ENCODE measurements around the gene PRSS36. TPM values are rescaled to one million over a fixed set of nuclear protein-coding genes. Genes with fewer than 3 reads are reported as not detected.
"Not testable (repeated sequence)": the region's sequence is repeated elsewhere in the genome, so short reads cannot be mapped to it uniquely, and the experiment has no call there.

The PRSS36 gene
- polyA plus RNA-seq, 4 donors = 0.92 to 1.7 (median 1.3) TPM

GRCh38 chr16:31107465-31107867 lies 42.4 kb downstream of the PRSS36 start:
- DNase-seq (ENCODE audit: low read depth in 4 of 4, low spot score in 2 of 4) = no peak

DNA sequence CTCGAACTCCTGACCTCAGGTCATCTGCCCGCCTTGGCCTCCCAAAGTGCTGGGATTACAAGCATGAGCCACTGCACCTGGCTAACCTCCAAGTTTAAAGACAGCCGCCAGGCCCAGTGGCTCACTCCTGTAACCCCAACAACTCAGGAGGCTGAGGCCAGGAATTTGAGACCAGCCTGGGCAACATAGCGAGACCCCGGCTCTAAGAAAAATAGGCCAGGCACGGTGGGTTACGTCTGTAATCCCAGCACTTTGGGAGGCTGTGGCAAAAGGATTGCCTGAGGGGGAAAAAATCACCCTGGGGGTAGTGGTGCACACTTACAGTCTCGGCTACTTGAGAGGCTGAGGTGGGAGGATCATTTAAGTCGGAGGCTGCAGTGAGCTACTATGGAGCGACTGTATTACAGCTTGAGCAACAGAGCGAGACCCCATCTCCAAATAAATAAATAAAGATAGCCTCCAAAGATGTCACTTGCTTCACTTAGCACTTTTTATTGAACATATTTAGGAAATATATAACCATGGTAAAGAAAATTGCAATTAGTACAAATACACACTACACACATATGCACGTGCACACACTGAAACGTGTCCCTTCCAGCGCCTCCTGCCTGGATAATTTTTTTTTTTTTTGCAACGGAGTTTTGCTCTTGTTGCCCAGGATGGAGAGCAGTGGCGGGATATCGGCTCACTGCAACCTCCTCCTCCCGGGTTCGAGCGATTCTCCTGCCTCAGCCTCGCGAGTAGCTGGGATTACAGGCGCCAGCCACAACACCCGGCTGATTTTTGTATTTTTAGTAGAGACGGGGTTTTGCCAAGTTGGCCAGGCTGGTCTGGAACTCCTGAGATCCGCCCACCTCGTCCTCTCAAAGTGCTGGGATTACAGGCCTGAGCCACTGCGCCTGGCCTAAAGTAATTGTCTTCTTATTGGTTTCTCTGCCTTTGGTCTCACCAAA lies 43.1 kb downstream of the PRSS36 start:
- DNase-seq (ENCODE audit: low read depth in 4 of 4, low spot score in 2 of 4) = no peak

- DNase-seq (ENCODE audit: low read depth in 4 of 4, low spot score in 2 of 4) = no peak
These were observed 44.1 kb downstream of the PRSS36 start for GRCh38 chr16:31105677-31106213.

- DNase-seq (ENCODE audit: low read depth in 4 of 4, low spot score in 2 of 4) = not testable (repeated sequence)
These were observed 48.8 kb downstream of the PRSS36 start for GRCh38 chr16:31100876-31101641.

GRCh38 chr16:31099860-31100638 lies 49.8 kb downstream of the PRSS36 start:
- no peak for DNase-seq (ENCODE audit: low read depth in 4 of 4, low spot score in 2 of 4)

- peak in 3 of 4 donors; percentile 73 to 89 (median 82) for DNase-seq (ENCODE audit: low read depth in 4 of 4, low spot score in 2 of 4)
These were observed 55.3 kb downstream of the PRSS36 start, which contains the start of gene VKORC1 for GRCh38 chr16:31094424-31095120. VKORC1 (minus strand) TSS chr16:31094797; CDS start chr16:31094729, 68 bp downstream.

- DNase-seq (ENCODE audit: low read depth in 4 of 4, low spot score in 2 of 4) = no peak
These were observed 55.8 kb downstream of the PRSS36 start for GRCh38 chr16:31094088-31094423.

DNA sequence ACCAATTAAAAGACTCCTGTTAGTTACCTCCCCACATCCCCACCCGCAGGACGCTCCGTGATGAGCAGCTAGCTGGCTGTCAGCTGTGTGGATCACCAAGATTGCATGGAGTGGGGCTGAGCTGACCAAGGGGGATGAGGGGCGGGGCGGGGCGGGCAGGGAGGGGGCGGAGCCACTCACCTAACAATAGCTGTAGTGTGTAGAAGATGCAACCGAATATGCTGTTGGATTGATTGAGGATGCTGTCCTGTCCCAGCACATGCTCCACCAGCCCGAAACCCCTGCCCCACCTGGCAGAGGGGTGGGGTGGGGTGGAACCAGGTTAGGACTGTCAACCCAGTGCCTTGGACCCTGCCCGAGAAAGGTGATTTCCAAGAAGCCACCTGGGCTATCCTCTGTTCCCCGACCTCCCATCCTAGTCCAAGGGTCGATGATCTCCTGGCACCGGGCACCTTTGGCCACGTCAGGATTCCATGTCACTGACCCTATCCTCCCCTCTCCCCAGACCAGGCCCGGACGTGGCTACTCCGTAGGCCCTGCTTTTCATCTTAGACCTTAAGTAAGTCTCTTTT lies 56.6 kb downstream of the PRSS36 start:
- no peak for DNase-seq (ENCODE audit: low read depth in 4 of 4, low spot score in 2 of 4)

GRCh38 chr16:31092330-31092729 lies 57.5 kb downstream of the PRSS36 start:
- DNase-seq (ENCODE audit: low read depth in 4 of 4, low spot score in 2 of 4) = no peak

- no peak for DNase-seq (ENCODE audit: low read depth in 4 of 4, low spot score in 2 of 4)
These were observed 59.3 kb downstream of the PRSS36 start for GRCh38 chr16:31090540-31090939.

- DNase-seq (ENCODE audit: low read depth in 4 of 4, low spot score in 2 of 4) = no peak
These were observed 60.7 kb downstream of the PRSS36 start for GRCh38 chr16:31089199-31089598.

Other genes starting within 250 kb of the PRSS36 start
- 10 to 100 TPM; 16.3 to 38.8 (median 27.4) TPM for gene FBXL19, start 226.5 kb downstream of the PRSS36 start, polyA plus RNA-seq (ENCODE audit: insufficient read length in 4 of 4)
- gene ORAI3, start 201.0 kb downstream of the PRSS36 start, polyA plus RNA-seq (ENCODE audit: insufficient read length in 4 of 4) = 10 to 100 TPM; 18.7 to 22.5 (median 20.3) TPM
- 10 to 100 TPM; 15.3 to 23.3 (median 18.6) TPM for gene SETD1A, start 192.3 kb downstream of the PRSS36 start, polyA plus RNA-seq (ENCODE audit: insufficient read length in 4 of 4)
- 10 to 100 TPM in 2 of 4 donors, 1 to 10 TPM in 2; 7.2 to 12.0 (median 9.4) TPM for gene HSD3B7, start 164.9 kb downstream of the PRSS36 start, polyA plus RNA-seq (ENCODE audit: insufficient read length in 4 of 4)
- gene STX1B, start 139.4 kb downstream of the PRSS36 start, polyA plus RNA-seq (ENCODE audit: insufficient read length in 4 of 4) = 1 to 10 TPM in 3 of 4 donors, under 1 TPM in 1; 0.73 to 3.0 (median 1.8) TPM
- gene STX4, start 116.5 kb downstream of the PRSS36 start, polyA plus RNA-seq (ENCODE audit: insufficient read length in 4 of 4) = 10 to 100 TPM; 35.6 to 44.6 (median 41.2) TPM
- gene ZNF668, start 75.8 kb downstream of the PRSS36 start, polyA plus RNA-seq (ENCODE audit: insufficient read length in 4 of 4) = 1 to 10 TPM; 4.1 to 7.2 (median 6.5) TPM
- gene ZNF646, start 75.6 kb downstream of the PRSS36 start, polyA plus RNA-seq (ENCODE audit: insufficient read length in 4 of 4) = 10 to 100 TPM; 11.0 to 19.1 (median 12.5) TPM
- 1 to 10 TPM in 3 of 4 donors, under 1 TPM in 1; 0.48 to 2.1 (median 1.3) TPM for gene PRSS53, start 61.1 kb downstream of the PRSS36 start, polyA plus RNA-seq (ENCODE audit: insufficient read length in 4 of 4)
- 10 to 100 TPM; 68.3 to 92.8 (median 73.0) TPM for gene VKORC1, start 55.3 kb downstream of the PRSS36 start, polyA plus RNA-seq (ENCODE audit: insufficient read length in 4 of 4)
- gene BCKDK, start 41.7 kb downstream of the PRSS36 start, polyA plus RNA-seq (ENCODE audit: insufficient read length in 4 of 4) = 10 to 100 TPM; 34.5 to 48.8 (median 41.0) TPM
- gene KAT8, start 32.4 kb downstream of the PRSS36 start, polyA plus RNA-seq (ENCODE audit: insufficient read length in 4 of 4) = 10 to 100 TPM; 56.6 to 86.1 (median 70.4) TPM
- 10 to 100 TPM; 53.9 to 77.2 (median 67.5) TPM for gene PRSS8, start 14.3 kb downstream of the PRSS36 start, polyA plus RNA-seq (ENCODE audit: insufficient read length in 4 of 4)
- 100 to 1,000 TPM; 571 to 934 (median 698) TPM for gene FUS, start 30.1 kb upstream of the PRSS36 start, polyA plus RNA-seq (ENCODE audit: insufficient read length in 4 of 4)
- 10 to 100 TPM in 2 of 4 donors, 1 to 10 TPM in 2; 7.5 to 17.9 (median 10.9) TPM for gene PYCARD, start 52.7 kb upstream of the PRSS36 start, polyA plus RNA-seq (ENCODE audit: insufficient read length in 4 of 4)
- gene TRIM72, start 64.1 kb upstream of the PRSS36 start, polyA plus RNA-seq (ENCODE audit: insufficient read length in 4 of 4) = under 1 TPM; 0.05 to 0.17 (median 0.09) TPM
- gene PYDC1, start 67.1 kb upstream of the PRSS36 start, polyA plus RNA-seq (ENCODE audit: insufficient read length in 4 of 4) = not detected
- gene ITGAM, start 109.9 kb upstream of the PRSS36 start, polyA plus RNA-seq (ENCODE audit: insufficient read length in 4 of 4) = 1 to 10 TPM; 1.5 to 3.2 (median 2.6) TPM
- 1 to 10 TPM in 1 of 4 donors, under 1 TPM in 3; 0.30 to 1.3 (median 0.55) TPM for gene ITGAX, start 205.1 kb upstream of the PRSS36 start, polyA plus RNA-seq (ENCODE audit: insufficient read length in 4 of 4)
- gene ITGAD, start 243.3 kb upstream of the PRSS36 start, polyA plus RNA-seq (ENCODE audit: insufficient read length in 4 of 4) = under 1 TPM; 0.06 to 0.43 (median 0.21) TPM